DOHH2 (cell line): Measurements from ENCODE around the gene COQ10A.

Source experiments
- H3F3A ChIP-seq: fragments of 200-600 bp; sonication (generic), shearing (Covaris generic); 2 replicates; pipeline ENCODE4 v1.6.0; 2016; ENCODE audit warnings: antibody characterized with exemption, mild to moderate bottlenecking; ENCODE audit not compliant: control insufficient read depth, insufficient read depth
- H3K27ac ChIP-seq: fragments of 200-600 bp; sonication (generic); 2 replicates; pipeline ENCODE4 v1.5.1; 2014; ENCODE audit warnings: low read depth, mild to moderate bottlenecking, low read length, moderate library complexity
- H3K27me3 ChIP-seq: fragments of 200-600 bp; sonication (generic); 2 replicates; pipeline ENCODE4 v1.6.1; 2014; ENCODE audit warnings: mild to moderate bottlenecking, low read length, mixed read lengths; ENCODE audit not compliant: control insufficient read depth
- H3K36me3 ChIP-seq: fragments of 200-600 bp; sonication (generic); 2 replicates; pipeline ENCODE4 v1.6.1; 2014; ENCODE audit warnings: mild to moderate bottlenecking, low read length, moderate library complexity, mixed read lengths; ENCODE audit not compliant: control insufficient read depth
- H3K4me1 ChIP-seq: fragments of 200-600 bp; sonication (generic); 2 replicates; pipeline ENCODE4 v1.6.1; 2014; ENCODE audit warnings: mild to moderate bottlenecking, low read length, mixed read lengths; ENCODE audit not compliant: control insufficient read depth
- H3K4me2 ChIP-seq: fragments of 200-600 bp; sonication (generic); 2 replicates; pipeline ENCODE4 v1.6.0; 2014; ENCODE audit warnings: mild to moderate bottlenecking, low read length, moderate library complexity
- H3K4me3 ChIP-seq: fragments of 200-600 bp; sonication (generic); 2 replicates; pipeline ENCODE4 v1.5.1; 2014; ENCODE audit warnings: mild to moderate bottlenecking, low read length, mixed read lengths
- H3K79me2 ChIP-seq: fragments of 200-600 bp; sonication (generic); 2 replicates; pipeline ENCODE4 v1.6.1; 2014; ENCODE audit warnings: mild to moderate bottlenecking, low read length, mixed read lengths; ENCODE audit not compliant: control insufficient read depth
- H3K9me2 ChIP-seq: fragments of 200-600 bp; sonication (generic); replicated peaks from 2 replicates; pipeline ENCODE4 v1.6.1; 2014; ENCODE audit warnings: mild to moderate bottlenecking, low read length, mixed read lengths; ENCODE audit not compliant: control insufficient read depth
- H3K9me3 ChIP-seq: fragments of 200-600 bp; sonication (generic); 2 replicates; pipeline ENCODE4 v1.6.1; 2014; ENCODE audit warnings: antibody characterized with exemption, low read length, mixed read lengths; ENCODE audit not compliant: control insufficient read depth, insufficient read depth
- H4K20me1 ChIP-seq: fragments of 200-600 bp; sonication (generic); 2 replicates; pipeline ENCODE4 v1.6.0; 2014; ENCODE audit warnings: low read depth, mild to moderate bottlenecking, antibody characterized with exemption, low read length, moderate library complexity; ENCODE audit not compliant: control insufficient read depth, insufficient read depth
- CTCF ChIP-seq: fragments of 200-600 bp; sonication (generic); IDR thresholded peaks from one replicate; pipeline ENCODE4 v1.5.1; 2014; ENCODE audit warnings: antibody characterized with exemption, mild to moderate bottlenecking, low read depth, low read length; ENCODE audit not compliant: poor library complexity, severe bottlenecking
- EZH2phosphoT487 ChIP-seq: fragments of 200-600 bp; sonication (generic); IDR thresholded peaks from 2 replicates; pipeline ENCODE4 v1.6.1; 2017; ENCODE audit warnings: borderline replicate concordance, mild to moderate bottlenecking, antibody characterized with exemption, low read length, moderate library complexity, mixed read lengths

COQ10A gene

GRCh38 chr12:56311003-56311402, 44.3 kb downstream of the COQ10A start:
- Histone ChIP-seq H3K9me3 (no peaks in the 10 kb centered on the region), H3K4me3 (no peak overlapping the region), H3K4me2 (no peak overlapping the region), H3F3A (peaks cover under 1% of the 10 kb centered on the region; the same call in 1 of the 2 replicates), H3K27me3 (no peaks in the 10 kb centered on the region), H3K9me2 (no peaks in the 10 kb centered on the region), H4K20me1 (no peaks in the 10 kb centered on the region), H3K36me3 (peaks cover 53% of the 10 kb centered on the region), H3K27ac (no peak overlapping the region), H3K79me2 (peaks cover 26% of the 10 kb centered on the region), H3K4me1 (peaks cover 8% of the 10 kb centered on the region)
- TF ChIP-seq CTCF, result no peak
- no peak for TF ChIP-seq EZH2phosphoT487

DNA sequence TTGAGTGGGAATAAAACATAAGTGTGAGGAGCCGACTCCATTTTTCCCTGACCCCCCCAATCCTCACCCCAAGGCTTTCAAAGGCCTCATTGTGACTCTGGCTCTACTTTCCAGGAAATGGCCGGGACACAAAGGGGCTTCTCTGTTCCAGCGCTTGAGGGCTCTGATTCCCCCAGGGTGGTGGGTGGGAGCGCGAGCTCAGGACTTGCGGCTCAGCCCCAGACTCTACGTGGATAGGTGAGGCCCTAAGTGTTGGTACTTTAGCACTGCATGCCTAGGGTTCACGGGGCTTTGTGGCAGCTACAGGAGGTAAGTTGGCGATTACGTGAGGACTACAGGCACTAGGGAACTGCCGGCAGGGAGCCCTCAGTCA, 48.5 kb downstream of the COQ10A start:
- peaks cover 26% of the 10 kb centered on the region for H3K79me2 ChIP-seq
- H3K9me3 ChIP-seq, result no peaks in the 10 kb centered on the region
- H3K4me2 ChIP-seq, result peak overlapping the region; percentile 96
- no peaks in the 10 kb centered on the region for H4K20me1 ChIP-seq
- no peaks in the 10 kb centered on the region for H3K9me2 ChIP-seq
- H3K36me3 ChIP-seq, result peaks cover 60% of the 10 kb centered on the region
- H3K27ac ChIP-seq, result peak overlapping the region; percentile 66
- H3F3A ChIP-seq, result 0 out of 2 replicates have a peak, but pooled peaks cover 6% of the 10 kb centered on the region
- no peaks in the 10 kb centered on the region for H3K27me3 ChIP-seq
- peaks cover 20% of the 10 kb centered on the region for H3K4me1 ChIP-seq
- H3K4me3 ChIP-seq, result peak overlapping the region; percentile 99
- TF ChIP-seq EZH2phosphoT487 (no peak), CTCF (no peak)

GRCh38 chr12:56315622-56316473, 49.1 kb downstream of the COQ10A start, which contains the start of gene CNPY2:
TSS of gene CNPY2 (minus strand) at chr12:56315988. CDS start at chr12:56315217, 771 bp downstream.
- peaks cover 54% of the 10 kb centered on the region for H3K36me3 ChIP-seq

More at GRCh38 chr12:56315622-56316473, 49.1 kb downstream of the COQ10A start, which contains the start of gene CNPY2:
- peak within 1 kb of the TSS; percentile 99 for H3K4me3 ChIP-seq
- no peaks in the 10 kb centered on the region for H3K9me2 ChIP-seq
- peaks cover 20% of the 10 kb centered on the region for H3K4me1 ChIP-seq
- H3K9me3 ChIP-seq, result no peaks in the 10 kb centered on the region
- H3K4me2 ChIP-seq, result peak within 1 kb of the TSS; percentile 96
- TF ChIP-seq CTCF (peak; percentile 35), EZH2phosphoT487 (no peak)
- no peaks in the 10 kb centered on the region for H3K27me3 ChIP-seq
- 0 out of 2 replicates have a peak, but pooled peaks cover 6% of the 10 kb centered on the region for H3F3A ChIP-seq
- H4K20me1 ChIP-seq, result no peaks in the 10 kb centered on the region
- H3K79me2 ChIP-seq, result peaks cover 26% of the 10 kb centered on the region
- H3K27ac ChIP-seq, result peak within 1 kb of the TSS; percentile 66
